GDM1 (cell line): ENCODE data around the gene SYVN1.
A peak's percentile ranks its signal among the peaks of the same experiment; 100 is the strongest.

Source experiments
- DNase-seq: peaks from one replicate; lab custom pipeline; 2025; lab: John Stamatoyannopoulos, UW

Gene SYVN1

GRCh38 chr11:65112546-65113360 lies 21.6 kb downstream of the SYVN1 start:
- peak; percentile 61 for DNase-seq

GRCh38 chr11:65111744-65112545 lies 22.4 kb downstream of the SYVN1 start, which contains the start of gene TM7SF2:
TM7SF2 (plus strand) TSS chr11:65111872; CDS start chr11:65112016, 144 bp downstream.
- peak; percentile 83 for DNase-seq

GRCh38 chr11:65111159-65111743 lies 23.1 kb downstream of the SYVN1 start:
- no peak for DNase-seq

- DNase-seq = peak; percentile 69
Observed at GRCh38 chr11:65110354-65110861, 23.9 kb downstream of the SYVN1 start.

DNA sequence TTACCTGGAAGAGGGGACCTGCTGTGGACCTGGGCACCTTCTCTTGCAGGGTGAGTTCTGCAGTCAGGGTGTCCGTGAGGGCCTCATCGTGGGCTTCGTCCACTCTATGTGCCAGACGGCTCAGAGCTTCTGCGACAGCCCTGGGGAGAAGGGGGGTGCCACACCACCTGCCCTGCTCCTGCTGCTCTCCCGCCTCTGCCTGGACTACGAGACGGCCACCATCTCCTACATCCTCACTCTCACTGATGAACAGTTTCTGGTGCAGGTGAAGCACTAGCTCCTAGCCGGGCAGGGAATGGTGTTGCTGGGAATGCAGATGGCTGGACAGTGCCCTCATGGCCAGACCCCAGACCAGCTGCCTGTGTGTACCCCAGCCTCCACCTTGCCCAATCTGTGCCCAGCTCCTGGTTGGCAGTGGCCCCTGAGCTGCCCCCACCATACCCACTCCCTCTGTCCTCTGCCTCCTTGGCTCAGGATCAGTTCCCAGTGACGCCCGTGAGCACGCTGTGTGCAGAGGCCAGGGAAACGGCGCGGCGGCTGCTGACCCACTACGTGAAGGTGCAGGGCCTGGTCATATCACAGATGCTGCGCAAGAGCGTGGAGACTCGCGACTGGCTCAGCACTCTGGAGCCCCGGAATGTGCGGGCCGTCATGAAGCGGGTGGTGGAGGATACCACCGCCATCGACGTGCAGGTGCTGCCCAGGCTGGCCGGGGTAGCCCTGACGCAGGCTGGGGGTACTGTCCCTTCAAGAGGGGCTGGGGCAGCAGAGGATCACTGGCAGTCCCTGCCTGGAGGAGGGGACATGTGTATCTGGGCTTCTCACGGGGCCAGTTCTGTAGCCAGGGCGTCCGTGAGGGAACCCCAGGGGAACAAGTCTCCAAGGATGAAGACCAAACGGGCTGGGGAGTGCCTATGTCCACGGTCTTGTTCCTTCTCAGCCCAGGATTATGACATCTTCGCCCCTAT lies 24.8 kb downstream of the SYVN1 start:
- DNase-seq = no peak

- no peak for DNase-seq
Observed at GRCh38 chr11:65108469-65109123, 25.7 kb downstream of the SYVN1 start.

- no peak for DNase-seq
Observed at GRCh38 chr11:65107751-65108468, 26.4 kb downstream of the SYVN1 start.

DNA sequence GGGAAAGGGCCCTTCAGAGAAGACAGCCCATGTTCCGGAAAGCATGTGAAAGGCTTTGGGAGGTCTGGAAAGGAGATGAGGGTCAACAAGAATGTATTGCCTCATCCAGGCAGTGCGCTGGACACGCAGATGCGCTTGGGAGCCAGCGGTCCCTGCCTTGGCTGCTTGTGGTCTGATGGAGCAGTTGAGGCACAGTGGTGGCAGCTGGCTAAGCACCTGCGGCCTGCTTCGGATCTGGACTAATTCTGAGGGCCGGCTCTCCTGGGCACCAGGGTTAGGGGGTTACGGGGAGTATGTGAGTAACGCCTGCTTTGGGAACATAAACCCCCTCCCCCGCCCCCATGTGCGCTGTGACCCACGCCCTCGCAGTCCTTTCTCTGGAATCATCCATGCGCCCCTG lies 27.2 kb downstream of the SYVN1 start:
- no peak for DNase-seq

DNA sequence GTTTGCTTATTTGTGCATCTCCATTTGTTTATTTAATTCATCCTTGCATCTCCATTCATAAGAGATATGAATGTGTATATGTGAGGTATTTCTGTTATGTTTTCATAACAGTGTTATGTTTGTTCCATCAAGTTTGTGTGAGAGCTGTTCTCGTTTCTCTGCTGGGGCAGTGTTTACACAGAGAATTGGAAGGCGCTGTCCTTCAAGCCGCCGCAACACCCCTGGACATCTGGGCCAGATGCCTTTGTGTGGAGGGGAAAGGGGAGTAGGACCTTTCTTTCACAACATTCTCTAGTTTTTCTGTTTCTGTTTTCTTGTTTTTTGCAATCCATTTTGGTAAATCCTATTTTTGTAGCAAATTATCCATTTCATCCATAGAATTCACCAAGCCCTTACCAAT lies 29.7 kb downstream of the SYVN1 start:
- DNase-seq = no peak

GRCh38 chr11:65103476-65103875 lies 30.8 kb downstream of the SYVN1 start:
- DNase-seq = no peak

DNA sequence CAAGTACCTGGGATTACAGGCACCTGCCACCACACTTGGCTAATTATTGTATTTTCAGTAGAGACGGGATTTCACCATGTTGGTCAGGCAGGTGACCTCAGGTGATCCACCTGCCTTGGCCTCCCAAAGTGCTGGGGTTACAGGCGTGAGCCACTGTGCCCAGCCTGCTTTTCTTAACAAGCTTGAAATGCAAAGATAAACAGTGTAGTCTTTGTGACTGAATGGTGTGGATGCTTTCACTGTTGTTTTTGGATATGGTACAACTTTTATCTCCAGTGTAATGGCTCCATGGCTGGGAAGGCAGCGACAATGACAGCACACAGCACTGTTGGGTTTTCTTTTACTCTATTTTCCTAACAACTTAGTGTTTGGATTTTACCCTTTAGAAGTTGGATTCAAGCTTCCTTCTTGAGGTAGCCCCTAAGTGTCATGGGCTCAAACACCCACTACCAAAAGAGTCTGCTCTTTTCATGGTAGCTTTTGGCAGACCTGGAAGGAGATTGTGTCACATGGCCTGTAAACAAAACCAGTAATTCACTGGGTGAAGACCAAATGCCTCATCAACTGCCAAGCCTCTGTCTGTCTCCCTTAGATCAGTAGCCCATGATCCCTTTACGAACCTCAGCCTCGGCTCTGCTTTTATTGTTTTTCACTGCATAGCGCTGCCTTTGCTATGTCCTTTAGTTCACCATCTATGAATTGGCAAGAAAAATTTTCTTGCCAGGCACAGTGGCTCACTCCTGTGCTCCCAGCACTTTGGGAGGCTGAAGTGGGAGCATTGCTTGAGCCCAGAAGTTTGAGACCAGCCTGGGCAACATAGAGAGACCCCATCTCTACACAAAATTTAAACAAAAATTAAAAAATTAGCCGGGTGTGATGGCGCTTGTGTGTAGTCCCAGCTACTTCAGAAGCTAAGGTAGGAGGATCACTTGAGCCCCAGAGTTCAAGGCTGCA lies 31.9 kb downstream of the SYVN1 start:
- no peak for DNase-seq

- no peak for DNase-seq
Observed at GRCh38 chr11:65100674-65101350, 33.5 kb downstream of the SYVN1 start.

DNA sequence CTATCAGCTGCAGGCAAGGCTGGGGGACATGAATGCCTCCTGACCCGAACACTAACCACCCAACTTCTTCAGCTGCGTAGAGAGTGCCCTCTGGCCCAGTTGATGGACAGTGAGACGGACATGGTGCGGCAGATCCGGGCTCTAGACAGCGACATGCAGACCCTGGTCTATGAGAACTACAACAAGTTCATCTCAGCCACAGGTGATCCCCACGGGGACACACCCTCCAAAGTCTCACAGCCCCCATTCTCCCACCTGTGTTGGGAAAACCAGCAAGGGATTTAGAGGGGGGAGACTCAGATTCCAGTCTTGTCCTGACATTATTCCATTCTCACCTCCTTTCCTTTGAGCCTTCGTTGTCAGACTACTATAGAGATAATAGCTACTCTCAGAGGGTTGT lies 37.4 kb downstream of the SYVN1 start:
- no peak for DNase-seq

DNA sequence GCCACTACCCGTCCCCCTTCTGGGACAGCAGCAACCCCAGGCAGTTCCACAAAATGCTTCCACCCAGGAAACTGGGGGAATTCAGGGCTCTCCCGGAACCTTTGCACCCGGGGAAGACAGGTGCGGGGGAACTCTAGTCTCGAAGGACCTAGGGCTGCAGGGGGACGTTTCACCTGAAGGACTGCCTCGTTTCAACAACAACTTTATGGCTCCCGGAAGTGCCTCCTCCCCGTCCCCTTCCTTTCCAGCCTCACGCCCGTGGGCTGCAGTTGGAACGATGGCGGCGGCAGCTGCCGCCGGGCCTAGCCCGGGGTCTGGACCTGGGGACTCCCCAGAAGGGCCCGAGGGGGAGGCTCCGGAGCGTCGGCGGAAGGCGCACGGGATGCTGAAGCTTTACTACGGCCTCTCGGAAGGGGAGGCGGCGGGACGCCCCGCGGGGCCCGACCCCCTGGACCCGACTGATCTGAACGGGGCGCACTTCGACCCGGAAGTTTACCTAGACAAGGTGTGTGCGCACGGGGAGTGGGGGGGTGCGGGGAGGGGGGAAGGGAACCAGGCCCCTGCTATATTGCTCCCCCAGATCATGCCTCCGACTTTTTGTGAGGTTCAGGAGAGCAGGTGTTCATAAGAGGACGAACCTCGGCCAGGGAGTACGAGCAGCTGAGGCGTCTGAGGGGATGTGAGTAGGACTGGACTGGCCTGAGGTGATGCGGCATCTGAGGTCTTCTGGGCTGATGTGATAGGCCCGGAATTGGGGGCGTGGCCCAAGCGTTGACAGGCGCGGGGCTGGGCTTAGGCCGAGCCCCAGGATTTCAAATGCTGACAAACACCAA lies 38.1 kb downstream of the SYVN1 start, which contains the start of gene VPS51:
TSS of gene VPS51 (plus strand) at position 241 of the 833 bp plus-strand sequence. CDS start at position 278, 37 bp downstream.
- peak; percentile 74 for DNase-seq

DNA sequence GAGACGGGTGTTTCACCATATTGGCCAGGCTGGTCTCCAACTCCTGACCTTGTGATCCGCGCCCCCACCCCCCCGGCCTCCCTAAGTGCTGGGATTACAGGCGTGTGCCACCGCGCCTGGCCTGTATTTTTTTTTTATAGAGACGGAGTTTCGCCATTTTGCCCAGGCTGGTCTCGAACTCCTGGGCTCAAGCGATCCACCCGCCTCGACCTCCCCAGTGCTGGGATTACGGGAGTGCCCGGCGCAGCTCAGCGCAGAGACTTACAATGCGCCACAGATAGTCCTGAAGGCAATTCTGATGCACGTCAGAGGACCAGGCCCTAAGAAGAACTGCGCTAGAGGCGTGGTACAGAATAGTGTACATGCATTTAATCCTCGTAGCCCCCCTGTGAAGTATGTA lies 38.9 kb downstream of the SYVN1 start:
- no peak for DNase-seq

DNA sequence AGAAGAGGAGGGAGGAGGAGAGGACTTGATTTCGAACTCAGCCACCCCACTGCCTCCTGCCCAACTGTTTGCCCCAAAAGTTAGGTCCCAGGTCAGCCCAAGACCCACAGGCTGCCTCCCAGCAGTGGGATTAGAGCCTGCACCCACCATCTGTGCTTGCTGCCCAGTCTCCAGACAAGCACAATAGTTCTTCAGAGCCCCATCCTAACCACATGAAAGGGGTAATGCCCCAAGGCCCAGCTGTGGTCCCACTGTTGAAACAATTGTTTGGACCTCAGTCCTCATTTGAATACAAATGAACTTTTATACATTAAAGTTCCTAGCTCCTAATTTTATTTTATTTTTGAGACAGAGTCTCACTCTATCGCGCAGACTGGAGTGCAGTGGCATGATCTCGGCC lies 43.7 kb downstream of the SYVN1 start:
- no peak for DNase-seq

DNA sequence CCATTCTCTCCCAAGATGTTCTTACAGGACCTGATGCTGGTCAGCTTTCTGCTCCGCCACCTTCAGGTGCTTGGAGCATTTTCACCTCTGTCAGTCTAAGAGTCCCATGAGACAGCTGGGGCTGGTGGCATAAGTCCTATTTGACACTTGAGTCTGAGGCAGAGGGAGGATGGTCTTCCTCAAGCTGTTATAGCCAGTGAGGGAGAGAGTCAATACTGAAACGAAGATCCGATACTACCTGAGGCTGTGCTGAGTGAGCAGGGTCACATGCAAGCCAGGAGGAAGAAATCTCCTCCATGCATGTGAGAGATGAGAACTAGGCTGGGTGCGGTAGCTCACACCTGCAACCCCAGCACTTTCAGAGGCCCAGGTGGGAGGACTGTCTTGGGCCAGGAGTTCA lies 44.7 kb downstream of the SYVN1 start:
- DNase-seq = no peak
